ENCODE data around the gene FBN3.

Gene FBN3

GRCh38 chr19:8094336-8094735 is 55.1 kb downstream of the FBN3 start:
- TF ChIP-seq MAX (IDR thresholded peaks at IDR 0.05) (no peak), CREB1 (IDR thresholded peaks at IDR 0.05; ENCODE audit: low read depth) (no peak), ZBTB7A (IDR thresholded peaks at IDR 0.05; ENCODE audit: low read depth) (no peak), USF1 (IDR thresholded peaks at IDR 0.05) (no peak), TAF1 (IDR thresholded peaks at IDR 0.05; ENCODE audit: low read depth) (no peak), EGR1 (IDR thresholded peaks at IDR 0.05) (no peak), TCF12 (IDR thresholded peaks at IDR 0.05; ENCODE audit: low read depth) (no peak), TEAD4 (IDR thresholded peaks at IDR 0.05) (no peak), YY1 (IDR thresholded peaks at IDR 0.05; ENCODE audit: low read depth) (no peak), RAD21 (IDR thresholded peaks at IDR 0.05; ENCODE audit: low read depth) (no peak)

DNA sequence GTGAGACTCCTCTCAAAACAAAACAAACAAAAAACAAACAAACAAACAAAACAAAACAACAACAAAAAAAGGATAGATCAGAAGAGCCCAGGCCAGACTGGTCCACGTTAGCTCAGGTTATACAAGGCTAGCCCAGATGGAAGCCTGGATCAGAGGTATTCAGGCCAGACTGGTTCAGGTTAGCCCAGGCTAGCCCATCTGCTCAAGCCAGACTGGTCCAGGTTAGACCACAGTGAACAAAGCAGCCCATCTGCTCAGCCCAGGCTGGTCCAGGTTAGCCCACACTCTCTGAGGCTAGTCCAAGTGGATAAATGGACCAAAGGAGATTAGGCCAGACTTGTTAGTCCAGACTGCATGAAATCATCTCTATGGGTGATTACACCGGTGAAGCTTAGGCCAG is 55.7 kb downstream of the FBN3 start:
- no peak for TF ChIP-seq RAD21 (IDR thresholded peaks at IDR 0.05; ENCODE audit: low read depth)
- TF ChIP-seq TCF12 (IDR thresholded peaks at IDR 0.05; ENCODE audit: low read depth), result no peak
- no peak for TF ChIP-seq EGR1 (IDR thresholded peaks at IDR 0.05)
- TF ChIP-seq NFIC (IDR thresholded peaks at IDR 0.05), result no peak
- TF ChIP-seq CEBPB (IDR thresholded peaks at IDR 0.05), result no peak
- TF ChIP-seq ZBTB7A (IDR thresholded peaks at IDR 0.05; ENCODE audit: low read depth), result no peak
- no peak for TF ChIP-seq REST (IDR thresholded peaks at IDR 0.05; ENCODE audit: low read depth)
- no peak for TF ChIP-seq USF1 (IDR thresholded peaks at IDR 0.05)
- no peak for TF ChIP-seq TAF1 (IDR thresholded peaks at IDR 0.05; ENCODE audit: low read depth)
- no peak for TF ChIP-seq TEAD4 (IDR thresholded peaks at IDR 0.05)
- no peak for TF ChIP-seq YY1 (IDR thresholded peaks at IDR 0.05; ENCODE audit: low read depth)
- no peak for TF ChIP-seq FOXM1 (IDR thresholded peaks at IDR 0.05; ENCODE audit: borderline replicate concordance, low read depth)
- no peak for TF ChIP-seq CREB1 (IDR thresholded peaks at IDR 0.05; ENCODE audit: low read depth)

DNA sequence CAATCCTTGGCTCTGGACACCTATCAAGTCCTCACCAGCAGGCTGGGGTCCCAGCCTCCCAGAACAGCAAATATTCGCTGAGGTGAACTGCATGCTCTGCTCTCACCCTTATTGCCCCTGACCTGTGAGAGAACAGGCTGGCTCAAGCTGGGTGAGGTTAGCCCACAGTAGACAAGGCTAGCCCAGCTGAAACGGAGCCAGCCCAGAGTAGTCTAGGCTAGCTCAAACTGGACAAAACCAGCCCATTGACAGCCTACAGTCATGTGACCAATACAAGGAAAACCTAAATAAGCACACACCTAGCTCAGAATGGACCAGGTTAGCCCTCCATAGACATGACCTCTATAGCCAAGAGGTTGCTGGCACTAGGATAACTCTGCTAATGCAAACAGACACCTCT is 58.4 kb downstream of the FBN3 start:
- TF ChIP-seq NFIC (IDR thresholded peaks at IDR 0.05) (no peak), REST (IDR thresholded peaks at IDR 0.05; ENCODE audit: low read depth) (no peak), TCF12 (IDR thresholded peaks at IDR 0.05; ENCODE audit: low read depth) (no peak), CEBPB (IDR thresholded peaks at IDR 0.05) (no peak), TEAD4 (IDR thresholded peaks at IDR 0.05) (no peak), CREB1 (IDR thresholded peaks at IDR 0.05; ENCODE audit: low read depth) (no peak)

GRCh38 chr19:8089664-8090601 is 59.5 kb downstream of the FBN3 start:
- no peak for TF ChIP-seq TEAD4 (IDR thresholded peaks at IDR 0.05)
- no peak for TF ChIP-seq MAX (IDR thresholded peaks at IDR 0.05)
- TF ChIP-seq USF1 (IDR thresholded peaks at IDR 0.05), result peak; percentile 83
- TF ChIP-seq CREB1 (IDR thresholded peaks at IDR 0.05; ENCODE audit: low read depth), result no peak

GRCh38 chr19:8088752-8089663 is 60.4 kb downstream of the FBN3 start:
- no peak for TF ChIP-seq CEBPB (IDR thresholded peaks at IDR 0.05)
- TF ChIP-seq EP300 (IDR thresholded peaks at IDR 0.05; ENCODE audit: borderline replicate concordance), result no peak
- no peak for TF ChIP-seq YY1 (IDR thresholded peaks at IDR 0.05; ENCODE audit: low read depth)
- TF ChIP-seq CREB1 (IDR thresholded peaks at IDR 0.05; ENCODE audit: low read depth), result no peak
- no peak for TF ChIP-seq NFIC (IDR thresholded peaks at IDR 0.05)
- TF ChIP-seq TAF1 (IDR thresholded peaks at IDR 0.05; ENCODE audit: low read depth), result no peak
- TF ChIP-seq EGR1 (IDR thresholded peaks at IDR 0.05), result no peak
- TF ChIP-seq FOXM1 (IDR thresholded peaks at IDR 0.05; ENCODE audit: borderline replicate concordance, low read depth), result no peak
